Mesenchymal stem cell (in vitro differentiated cells and primary cell): ENCODE measurements around the gene ETS1.

ENCODE experiments used
- DNase-seq: peaks from one replicate; pipeline ENCODE4 v3.0.0-alpha.2; 2013
- H2AFZ ChIP-seq: one replicate; pipeline ENCODE4 v1.6.1; 2013; ENCODE audit warnings: low read depth, mild to moderate bottlenecking, control low read depth, inconsistent platforms, low read length, moderate library complexity
- H2AK5ac ChIP-seq: 2 replicates; pipeline ENCODE4 v1.6.1; 2013; ENCODE audit warnings: low read length, moderate library complexity, mild to moderate bottlenecking, inconsistent platforms; ENCODE audit not compliant: severe bottlenecking
- H2BK120ac ChIP-seq: one replicate; pipeline ENCODE4 v1.6.1; 2013; ENCODE audit warnings: low read depth, mild to moderate bottlenecking, inconsistent platforms, low read length, moderate library complexity
- H2BK12ac ChIP-seq, 2 experiments: one replicate each; pipeline ENCODE4 v1.6.1; 2013; ENCODE audit warnings: inconsistent platforms in 2 of 2, low read length in 2 of 2, mild to moderate bottlenecking in 2 of 2, moderate library complexity in 2 of 2, control low read depth in 1 of 2
- H2BK15ac ChIP-seq: one replicate; pipeline ENCODE4 v1.6.1; 2013; ENCODE audit warnings: mild to moderate bottlenecking, low read depth, inconsistent platforms; ENCODE audit not compliant: poor library complexity, severe bottlenecking
- H2BK5ac ChIP-seq: 2 replicates; pipeline ENCODE4 v1.6.1; 2013; ENCODE audit warnings: low read depth, mild to moderate bottlenecking, low read length, control low read depth, inconsistent platforms; ENCODE audit not compliant: poor library complexity, severe bottlenecking
- H3K14ac ChIP-seq, 2 experiments: one replicate each; pipeline ENCODE4 v1.6.1; 2013; ENCODE audit warnings: inconsistent platforms in 2 of 2, low read length in 2 of 2, control low read depth in 1 of 2, mild to moderate bottlenecking in 1 of 2, moderate library complexity in 1 of 2
- H3K18ac ChIP-seq, 2 experiments: one replicate each; pipeline ENCODE4 v1.6.1; 2013; ENCODE audit warnings: inconsistent platforms in 2 of 2, low read length in 2 of 2, control low read depth in 1 of 2, low read depth in 1 of 2, mild to moderate bottlenecking in 1 of 2
- H3K23ac ChIP-seq, 2 experiments: one replicate each; pipeline ENCODE4 v1.6.1; 2013; ENCODE audit warnings: inconsistent platforms in 2 of 2, low read length in 2 of 2, mild to moderate bottlenecking in 2 of 2, moderate library complexity in 2 of 2, control low read depth in 1 of 2
- H3K27ac ChIP-seq: 2 replicates; pipeline ENCODE4 v1.5.1; 2013; ENCODE audit warnings: mild to moderate bottlenecking, moderate library complexity, low read length, control low read depth, inconsistent platforms; ENCODE audit not compliant: poor library complexity, severe bottlenecking
- H3K27me3 ChIP-seq, 2 experiments: 2 replicates each; pipeline versions ENCODE4 v1.6.1 to v1.7.0; 2013; ENCODE audit warnings: low read length in 2 of 2, mild to moderate bottlenecking in 2 of 2, moderate library complexity in 2 of 2, control low read depth in 1 of 2, inconsistent platforms in 1 of 2; ENCODE audit not compliant: control insufficient read depth in 1 of 2, insufficient read depth in 1 of 2
- H3K36me3 ChIP-seq, 2 experiments: 2 replicates each; pipeline versions ENCODE4 v1.6.1 to v1.7.0; 2013; ENCODE audit warnings: low read length in 2 of 2, control low read depth in 1 of 2, inconsistent platforms in 1 of 2, low read depth in 1 of 2, mild to moderate bottlenecking in 1 of 2; ENCODE audit not compliant: insufficient read depth in 2 of 2, control insufficient read depth in 1 of 2
- H3K4ac ChIP-seq, 2 experiments: one replicate each; pipeline ENCODE4 v1.6.1; 2013; ENCODE audit warnings: inconsistent platforms in 2 of 2, low read length in 2 of 2, mild to moderate bottlenecking in 2 of 2, moderate library complexity in 2 of 2, control low read depth in 1 of 2, low read depth in 1 of 2
- H3K4me1 ChIP-seq: 2 replicates; pipeline ENCODE4 v1.6.1; 2013; ENCODE audit warnings: low read depth, low read length, control low read depth; ENCODE audit not compliant: control insufficient read depth, insufficient read depth
- H3K4me2 ChIP-seq: 2 replicates; pipeline ENCODE4 v1.6.1; 2013; ENCODE audit warnings: low read length, mild to moderate bottlenecking, inconsistent platforms; ENCODE audit not compliant: poor library complexity, severe bottlenecking
- H3K4me3 ChIP-seq, 2 experiments: 2 replicates each; pipeline versions ENCODE4 v1.5.1 to v1.7.0; 2013; ENCODE audit warnings: low read length in 2 of 2, mild to moderate bottlenecking in 2 of 2, control low read depth in 1 of 2, low read depth in 1 of 2; ENCODE audit not compliant: insufficient read depth in 1 of 2
- H3K79me1 ChIP-seq: replicated peaks from 2 replicates; pipeline ENCODE4 v1.6.1; 2013; ENCODE audit warnings: mild to moderate bottlenecking, control low read depth, low read length, inconsistent platforms; ENCODE audit not compliant: poor library complexity, severe bottlenecking
- H3K9ac ChIP-seq: 2 replicates; pipeline ENCODE4 v1.7.0; 2013; ENCODE audit warnings: mild to moderate bottlenecking, low read length, moderate library complexity
- H3K9me3 ChIP-seq: 2 replicates; pipeline ENCODE4 v1.7.0; 2013; ENCODE audit warnings: mild to moderate bottlenecking, low read length; ENCODE audit not compliant: control insufficient read depth
- H4K8ac ChIP-seq: one replicate; pipeline ENCODE4 v1.6.1; 2013; ENCODE audit warnings: inconsistent platforms, mild to moderate bottlenecking, low read length, moderate library complexity
- H4K91ac ChIP-seq: one replicate; pipeline ENCODE4 v1.6.1; 2013; ENCODE audit warnings: mild to moderate bottlenecking, low read length, inconsistent platforms
- WGBS: methylation state at CpG from one replicate; pipeline ENCODE4 v1.1.7; 2013; ENCODE audit warnings: mixed read lengths; 5-methylcytosine and 5-hydroxymethylcytosine counted together

Gene ETS1

GRCh38 chr11:128416976-128417375 lies 170.4 kb downstream of the ETS1 start:
- no peak for DNase-seq
- no peak overlapping the region for H4K8ac ChIP-seq
- peak overlapping the region; percentile 60 for H3K9ac ChIP-seq
- WGBS, result 100% methylated on average over 1 of the region's 1 CpG
- no peak overlapping the region for H2BK15ac ChIP-seq
- no peak overlapping the region for H3K23ac ChIP-seq
- no peak overlapping the region for H2BK120ac ChIP-seq
- no peaks in the 10 kb centered on the region for H3K9me3 ChIP-seq
- H3K4me2 ChIP-seq, result no peak overlapping the region
- no peak overlapping the region for H2BK5ac ChIP-seq
- H3K4me3 ChIP-seq, result no peak overlapping the region
- H3K4ac ChIP-seq, result no peak overlapping the region
- no peak overlapping the region for H3K14ac ChIP-seq
- no peak overlapping the region for H4K91ac ChIP-seq
- no peak overlapping the region for H3K18ac ChIP-seq
- no peaks in the 10 kb centered on the region for H3K79me1 ChIP-seq
- no peak overlapping the region for H2AK5ac ChIP-seq
- no peaks in the 10 kb centered on the region for H3K27me3 ChIP-seq
- H3K36me3 ChIP-seq, result no peaks in the 10 kb centered on the region
- H2AFZ ChIP-seq, result no peak overlapping the region
- H3K4me1 ChIP-seq, result peaks cover 8% of the 10 kb centered on the region
- H2BK12ac ChIP-seq, result no peak overlapping the region
- H3K27ac ChIP-seq, result no peak overlapping the region

- H4K91ac ChIP-seq, result no peak overlapping the region
- no peak overlapping the region for H3K4ac ChIP-seq
- no peak overlapping the region for H2AFZ ChIP-seq
- no peak overlapping the region for H4K8ac ChIP-seq
- no peak overlapping the region for H2AK5ac ChIP-seq
- no peak overlapping the region for H3K18ac ChIP-seq
- peaks cover 3% of the 10 kb centered on the region for H3K4me1 ChIP-seq
- H3K79me1 ChIP-seq, result no peaks in the 10 kb centered on the region
- H2BK15ac ChIP-seq, result no peak overlapping the region
- no peak overlapping the region for H2BK120ac ChIP-seq
- H2BK12ac ChIP-seq, result no peak overlapping the region
- H3K4me3 ChIP-seq, result no peak overlapping the region
- WGBS, result no CpG with 5 or more reads among the region's 3 CpGs
- no peak for DNase-seq
- no peak overlapping the region for H3K4me2 ChIP-seq
- no peak overlapping the region for H2BK5ac ChIP-seq
- H3K14ac ChIP-seq, result no peak overlapping the region
- no peaks in the 10 kb centered on the region for H3K27me3 ChIP-seq
- H3K23ac ChIP-seq, result no peak overlapping the region
- no peaks in the 10 kb centered on the region for H3K36me3 ChIP-seq
- no peak overlapping the region for H3K27ac ChIP-seq
- no peak overlapping the region for H3K9ac ChIP-seq
- H3K9me3 ChIP-seq, result no peaks in the 10 kb centered on the region
Measured at GRCh38 chr11:128415539-128415938, 171.8 kb downstream of the ETS1 start.

GRCh38 chr11:128412847-128413791 lies 174.2 kb downstream of the ETS1 start:
- Histone ChIP-seq H3K18ac (no peak overlapping the region), H3K4me1 (no peaks in the 10 kb centered on the region), H2AK5ac (no peak overlapping the region), H2BK5ac (no peak overlapping the region), H4K91ac (no peak overlapping the region), H2AFZ (no peak overlapping the region), H2BK15ac (no peak overlapping the region), H3K14ac (no peak overlapping the region), H4K8ac (no peak overlapping the region), H3K4ac (no peak overlapping the region), H3K36me3 (no peaks in the 10 kb centered on the region), H3K27ac (no peak overlapping the region), H3K4me2 (no peak overlapping the region), H3K79me1 (no peaks in the 10 kb centered on the region), H2BK120ac (no peak overlapping the region), H3K4me3 (no peak overlapping the region), H3K23ac (no peak overlapping the region), H2BK12ac (no peak overlapping the region), H3K27me3 (no peaks in the 10 kb centered on the region), H3K9me3 (no peaks in the 10 kb centered on the region), H3K9ac (no peak overlapping the region)
- WGBS, result 83% methylated on average over 3 of the region's 4 CpGs
- DNase-seq, result no peak

- H3K4me3 ChIP-seq, result no peak overlapping the region
- 87% methylated on average over 3 of the region's 5 CpGs for WGBS
- no peak overlapping the region for H3K4me2 ChIP-seq
- no peak overlapping the region for H3K9ac ChIP-seq
- no peak overlapping the region for H2BK120ac ChIP-seq
- H2BK15ac ChIP-seq, result no peak overlapping the region
- no peak for DNase-seq
- no peak overlapping the region for H3K4ac ChIP-seq
- no peak overlapping the region for H4K91ac ChIP-seq
- H2BK5ac ChIP-seq, result no peak overlapping the region
- no peak overlapping the region for H4K8ac ChIP-seq
- H3K27ac ChIP-seq, result no peak overlapping the region
- H3K36me3 ChIP-seq, result no peaks in the 10 kb centered on the region
- H3K9me3 ChIP-seq, result no peaks in the 10 kb centered on the region
- no peaks in the 10 kb centered on the region for H3K79me1 ChIP-seq
- no peak overlapping the region for H3K18ac ChIP-seq
- H3K23ac ChIP-seq, result no peak overlapping the region
- H2BK12ac ChIP-seq, result no peak overlapping the region
- no peak overlapping the region for H2AFZ ChIP-seq
- H3K14ac ChIP-seq, result no peak overlapping the region
- H3K27me3 ChIP-seq, result no peaks in the 10 kb centered on the region
- H2AK5ac ChIP-seq, result no peak overlapping the region
- H3K4me1 ChIP-seq, result no peaks in the 10 kb centered on the region
Measured at GRCh38 chr11:128411812-128412211, 175.5 kb downstream of the ETS1 start.
